ENCODE results near the gene RPL15.
"Not testable (repeated sequence)": the region's sequence is repeated elsewhere in the genome, so short reads cannot be mapped to it uniquely, and the experiment has no call there.

Gene RPL15

GRCh38 chr3:23894254-23895061 lies 22.5 kb upstream of the RPL15 start:
- no peak for DNase-seq

GRCh38 chr3:23895181-23895580 lies 21.8 kb upstream of the RPL15 start:
- no peak for DNase-seq

GRCh38 chr3:23900744-23901143 lies 16.2 kb upstream of the RPL15 start:
- no peak for DNase-seq

GRCh38 chr3:23904545-23904944 lies 12.4 kb upstream of the RPL15 start:
- no peak for DNase-seq

GRCh38 chr3:23909341-23909740 lies 7.6 kb upstream of the RPL15 start:
- DNase-seq: no peak

- no peak for DNase-seq
Measured at GRCh38 chr3:23911397-23911796, 5.5 kb upstream of the RPL15 start.

GRCh38 chr3:23912335-23912734 lies 4.6 kb upstream of the RPL15 start:
- not testable (repeated sequence) for DNase-seq

- no peak for DNase-seq
Measured at GRCh38 chr3:23913182-23913581, 3.8 kb upstream of the RPL15 start.

GRCh38 chr3:23913873-23914743 lies 2.8 kb upstream of the RPL15 start:
- DNase-seq: no peak

GRCh38 chr3:23915537-23916108 lies 1.3 kb upstream of the RPL15 start:
- DNase-seq: no peak

- DNase-seq: peak in 1 of 2 donors; percentile 14
Measured at GRCh38 chr3:23916152-23916885, 613 bp upstream of the RPL15 start.

GRCh38 chr3:23917679-23918303 lies 859 bp downstream of the RPL15 start:
- not testable (repeated sequence) for DNase-seq

GRCh38 chr3:23918331-23918730 lies 1.4 kb downstream of the RPL15 start:
- DNase-seq: not testable (repeated sequence)

- no peak for DNase-seq
Measured at GRCh38 chr3:23919628-23920027, 2.7 kb downstream of the RPL15 start.

GRCh38 chr3:23920151-23920655 lies 3.3 kb downstream of the RPL15 start:
- no peak for DNase-seq

GRCh38 chr3:23921052-23921511 lies 4.2 kb downstream of the RPL15 start:
- no peak for DNase-seq

GRCh38 chr3:23923786-23924185 lies 6.9 kb downstream of the RPL15 start:
- no peak for DNase-seq

- no peak for DNase-seq
Measured at GRCh38 chr3:23926246-23926645, 9.3 kb downstream of the RPL15 start.

GRCh38 chr3:23926736-23927135 lies 9.8 kb downstream of the RPL15 start:
- no peak for DNase-seq

- no peak for DNase-seq
Measured at GRCh38 chr3:23928524-23928923, 11.6 kb downstream of the RPL15 start.

GRCh38 chr3:23931597-23931996 lies 14.7 kb downstream of the RPL15 start:
- no peak for DNase-seq

GRCh38 chr3:23932571-23932970 lies 15.6 kb downstream of the RPL15 start:
- DNase-seq: no peak
